ENCODE data around the gene LRRC75A. TPM values are rescaled to one million over a fixed set of nuclear protein-coding genes. Genes with fewer than 3 reads are reported as not detected.

LRRC75A gene
- total and polyA plus RNA-seq, 2 donors (not counting 3 experiments of a cell fraction or from before 2014, with no cell fraction given), result 3.7 to 6.1 TPM

DNA sequence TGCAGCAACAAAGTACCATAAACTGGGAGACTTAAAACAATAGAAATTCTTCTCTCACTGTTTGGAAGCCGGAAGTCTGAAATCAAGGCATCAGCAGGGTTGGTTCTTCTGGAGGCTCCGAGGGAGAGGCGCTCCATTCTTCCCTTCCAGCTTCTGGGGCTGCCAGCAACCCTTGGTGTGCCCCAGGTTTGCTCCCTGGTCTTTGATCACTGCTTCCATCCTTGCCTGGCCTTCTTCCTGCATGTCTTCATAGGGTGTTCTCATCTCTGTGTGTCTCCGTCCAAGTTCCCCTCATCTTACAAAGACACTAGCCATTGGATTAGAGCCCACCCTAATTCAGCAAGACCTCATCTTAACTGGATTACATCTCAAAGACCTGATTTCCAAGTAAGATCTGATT is 35.3 kb upstream of the LRRC75A start:
- TF ChIP-seq POLR2A (IDR thresholded peaks at IDR 0.05; ENCODE audit: low read depth, low read length), result no peak
- TF ChIP-seq, protein P1, sequence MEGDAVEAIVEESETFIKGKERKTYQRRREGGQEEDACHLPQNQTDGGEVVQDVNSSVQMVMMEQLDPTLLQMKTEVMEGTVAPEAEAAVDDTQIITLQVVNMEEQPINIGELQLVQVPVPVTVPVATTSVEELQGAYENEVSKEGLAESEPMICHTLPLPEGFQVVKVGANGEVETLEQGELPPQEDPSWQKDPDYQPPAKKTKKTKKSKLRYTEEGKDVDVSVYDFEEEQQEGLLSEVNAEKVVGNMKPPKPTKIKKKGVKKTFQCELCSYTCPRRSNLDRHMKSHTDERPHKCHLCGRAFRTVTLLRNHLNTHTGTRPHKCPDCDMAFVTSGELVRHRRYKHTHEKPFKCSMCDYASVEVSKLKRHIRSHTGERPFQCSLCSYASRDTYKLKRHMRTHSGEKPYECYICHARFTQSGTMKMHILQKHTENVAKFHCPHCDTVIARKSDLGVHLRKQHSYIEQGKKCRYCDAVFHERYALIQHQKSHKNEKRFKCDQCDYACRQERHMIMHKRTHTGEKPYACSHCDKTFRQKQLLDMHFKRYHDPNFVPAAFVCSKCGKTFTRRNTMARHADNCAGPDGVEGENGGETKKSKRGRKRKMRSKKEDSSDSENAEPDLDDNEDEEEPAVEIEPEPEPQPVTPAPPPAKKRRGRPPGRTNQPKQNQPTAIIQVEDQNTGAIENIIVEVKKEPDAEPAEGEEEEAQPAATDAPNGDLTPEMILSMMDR (IDR thresholded peaks at IDR 0.05; ENCODE audit: extremely low read depth in 1 of 2, insufficient read depth in 1 of 2, low read depth in 1 of 2, low read length in 2 of 2), result no peak
- TF ChIP-seq POLR2AphosphoS5 (IDR thresholded peaks at IDR 0.05; ENCODE audit: insufficient read depth, low read depth, low read length), result no peak
- TF ChIP-seq, protein P2, sequence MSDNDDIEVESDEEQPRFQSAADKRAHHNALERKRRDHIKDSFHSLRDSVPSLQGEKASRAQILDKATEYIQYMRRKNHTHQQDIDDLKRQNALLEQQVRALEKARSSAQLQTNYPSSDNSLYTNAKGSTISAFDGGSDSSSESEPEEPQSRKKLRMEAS (IDR thresholded peaks at IDR 0.05; ENCODE audit: insufficient read depth, insufficient read length), result no peak
- no peak for TF ChIP-seq MYC (IDR thresholded peaks at IDR 0.05; ENCODE audit: low read depth, low read length)
- no peak for TF ChIP-seq GATA2 (IDR thresholded peaks at IDR 0.05; ENCODE audit: insufficient read depth, insufficient read length, low read depth, low read length)
- TF ChIP-seq FOS (IDR thresholded peaks at IDR 0.05; ENCODE audit: borderline replicate concordance, insufficient read depth, low read length), result no peak
- no peak for TF ChIP-seq EZH2 (IDR thresholded peaks at IDR 0.05; ENCODE audit: borderline replicate concordance, low read depth, low read length, severe bottlenecking)
- TF ChIP-seq JUN (IDR thresholded peaks at IDR 0.05; ENCODE audit: borderline replicate concordance, insufficient read depth, insufficient read length, low read depth), result no peak
- no peak for DNase-seq (ENCODE audit: low read depth, low spot score)
- ChIA-PET CTCF (interaction anchor here (0.7 kb wide), 1 partner anchor 74 kb away, joined by 3 read pairs; no protein-coding TSS in a partner anchor), POLR2A (no interaction called here)
- dilution Hi-C loops (cut with MboI; ENCODE audit: extremely low pct_ligation_motif_present, low sequenced_read_pairs), result no loop called here
- Histone ChIP-seq H3K4me2 (ENCODE audit: insufficient read depth, low read length) (no peak overlapping the region), H3K36me3 (ENCODE audit: control insufficient read depth in 2 of 2, extremely low read depth in 1 of 2, insufficient read depth in 2 of 2, low read length in 2 of 2) (no peaks in the 10 kb centered on the region), H3K9ac (replicated peaks; ENCODE audit: extremely low read depth, insufficient read depth, low read length) (no peak overlapping the region), H3K4me3 (replicated peaks in 1 of 3; ENCODE audit: insufficient read depth in 1 of 3, low read depth in 1 of 3, low read length in 3 of 3) (no peak overlapping the region), H3K4me1 (ENCODE audit: control insufficient read depth, extremely low read depth, insufficient read depth, low read length) (no peaks in the 10 kb centered on the region), H4K20me1 (replicated peaks; ENCODE audit: control insufficient read depth, extremely low read depth, insufficient read depth, low read length) (no peaks in the 10 kb centered on the region), H2AFZ (ENCODE audit: low read depth, low read length) (no peak overlapping the region), H3K27me3 (ENCODE audit: control insufficient read depth in 2 of 2, insufficient read depth in 2 of 2, low read length in 2 of 2) (peaks cover 25 to 26% of the 10 kb centered on the region in 2 experiments), H3K9me1 (replicated peaks; ENCODE audit: control insufficient read depth, extremely low read depth, insufficient read depth, low read length) (no peaks in the 10 kb centered on the region), H3K9me3 (replicated peaks; ENCODE audit: control insufficient read depth, insufficient read depth, low read length) (no peaks in the 10 kb centered on the region), H3K27ac (ENCODE audit: insufficient read depth, low read depth, low read length) (no peak overlapping the region), H3K79me2 (ENCODE audit: control insufficient read depth, insufficient read depth, low read length) (no peaks in the 10 kb centered on the region)
- no peak for FAIRE-seq
- BruUV-seq (replicated peaks), result no TSS peak
- intact Hi-C loops (cut with micrococcal nuclease), result no loop called here

Data from endothelial cell of umbilical vein (primary cell).